RPMI8226 (cell line): ENCODE results near the gene COIL.

ENCODE experiments used
- DNase-seq: peaks from one replicate; pipeline ENCODE4 v3.0.0-alpha.2; 2015

The COIL gene

DNA sequence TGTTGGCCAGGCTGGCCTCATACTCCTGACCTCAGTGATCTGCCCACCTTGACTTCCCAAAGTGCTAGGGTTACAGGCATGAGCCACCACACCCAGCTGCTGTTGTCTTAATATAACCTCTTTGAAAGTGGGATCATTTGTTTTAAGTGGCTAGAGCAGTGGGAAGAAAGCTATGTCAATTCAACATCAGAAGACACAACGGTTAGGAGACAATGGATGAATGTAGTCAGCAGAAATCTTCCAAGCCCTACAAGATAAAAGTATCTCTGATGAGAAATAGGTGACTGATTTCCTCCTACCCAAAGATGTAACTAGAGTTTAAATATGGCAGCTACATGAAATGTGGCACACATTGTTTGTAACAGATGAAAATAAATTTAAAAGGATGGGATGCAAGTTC, 27.0 kb downstream of the COIL start:
- DNase-seq = no peak

DNA sequence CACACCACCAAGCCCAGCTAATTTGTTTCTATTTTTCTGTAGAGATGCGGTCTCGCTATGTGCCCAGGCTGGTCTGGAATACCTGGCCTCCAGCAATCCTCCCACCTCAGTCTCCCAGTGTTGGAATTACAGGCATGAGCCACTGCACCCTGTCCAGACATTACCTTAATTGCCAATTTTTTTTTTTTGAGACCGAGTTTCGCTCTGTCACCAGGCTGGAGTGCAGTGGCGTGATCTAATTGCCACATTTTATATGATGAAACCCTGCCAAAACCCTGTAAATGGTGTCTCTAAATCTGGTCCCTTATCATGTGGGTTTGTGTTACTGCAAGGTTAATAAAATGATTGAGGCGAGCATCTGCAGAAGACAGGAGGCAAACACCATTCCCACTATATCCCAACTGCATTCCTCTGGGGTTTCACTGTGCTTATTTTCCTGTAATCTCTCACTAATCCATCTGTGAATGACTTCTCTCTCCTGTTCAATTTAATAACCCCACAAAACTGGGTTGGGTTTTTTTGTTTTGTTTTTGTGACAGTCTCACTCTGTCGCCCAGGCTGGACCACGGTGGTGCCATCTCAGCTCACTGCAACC, 27.6 kb downstream of the COIL start:
- no peak for DNase-seq

- DNase-seq = no peak
Observed at GRCh38 chr17:56930739-56931337, 30.0 kb downstream of the COIL start.

DNA sequence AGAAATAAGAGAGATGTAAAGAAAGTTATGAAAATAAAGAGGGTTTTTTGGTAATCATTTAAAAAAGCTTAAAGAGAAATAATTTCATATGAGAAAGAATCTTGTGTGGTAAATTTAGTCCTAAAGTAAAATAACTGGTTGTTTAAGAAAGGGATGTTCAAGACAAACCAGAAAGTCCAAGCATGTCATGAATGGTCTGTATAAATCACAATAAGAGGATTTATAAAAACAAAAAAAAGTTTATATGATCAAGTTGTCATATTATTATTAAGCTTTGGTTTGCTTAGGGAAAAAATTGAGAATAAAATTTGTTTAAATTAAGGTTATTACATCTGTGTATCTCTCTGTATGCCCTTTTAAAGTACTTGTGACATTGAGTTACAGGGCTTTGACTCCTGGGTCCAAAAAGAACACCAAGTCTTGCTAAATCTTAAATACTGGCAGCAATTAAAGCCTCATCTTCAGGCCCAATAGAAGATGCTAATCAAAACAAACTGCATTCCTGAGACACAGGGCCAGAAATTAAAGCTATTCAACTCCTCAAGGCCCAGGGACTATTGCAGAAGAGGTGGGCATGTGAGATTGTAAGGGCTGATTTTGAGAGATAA, 31.4 kb downstream of the COIL start:
- DNase-seq = no peak

DNA sequence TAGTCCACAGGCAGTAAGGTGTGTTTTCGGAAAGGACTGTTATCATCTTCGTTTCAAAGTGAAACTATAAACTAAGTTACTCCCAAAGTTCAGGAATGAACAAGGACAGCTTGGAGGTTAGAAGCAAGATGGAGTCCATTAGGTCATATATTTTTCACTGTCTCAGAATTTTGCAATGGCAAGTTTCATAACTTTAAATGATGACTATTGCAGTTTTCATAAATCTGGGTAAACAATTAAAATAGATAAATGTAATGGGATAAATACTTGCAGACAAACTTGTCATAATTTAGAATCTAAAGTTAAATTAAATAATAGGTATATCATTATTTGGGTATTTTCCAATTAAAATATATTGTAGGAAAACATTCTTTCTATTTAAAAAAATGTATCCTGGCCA, 32.3 kb downstream of the COIL start:
- DNase-seq = no peak

GRCh38 chr17:56926704-56927103, 34.1 kb downstream of the COIL start:
- DNase-seq = no peak

DNA sequence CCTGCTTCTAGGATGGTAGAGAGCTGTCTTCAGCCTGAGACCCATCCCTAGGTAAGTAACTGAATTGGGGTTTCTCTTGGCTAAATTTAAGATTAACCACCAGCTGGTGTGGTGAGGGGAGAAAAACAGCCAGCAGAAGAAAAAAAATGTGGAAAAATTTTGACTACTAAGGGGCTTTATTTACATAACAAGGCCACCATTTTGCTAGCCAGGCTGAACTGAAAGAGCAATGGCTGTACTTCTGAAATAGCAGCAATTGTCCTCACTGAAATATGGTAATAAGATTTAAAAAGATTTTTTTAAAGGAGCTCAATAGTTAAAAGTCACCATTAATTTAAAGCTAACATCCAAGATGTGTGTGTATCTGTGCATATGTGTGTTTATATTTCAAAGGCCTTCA, 34.6 kb downstream of the COIL start:
- no peak for DNase-seq

GRCh38 chr17:56925088-56925487, 35.8 kb downstream of the COIL start:
- no peak for DNase-seq

DNA sequence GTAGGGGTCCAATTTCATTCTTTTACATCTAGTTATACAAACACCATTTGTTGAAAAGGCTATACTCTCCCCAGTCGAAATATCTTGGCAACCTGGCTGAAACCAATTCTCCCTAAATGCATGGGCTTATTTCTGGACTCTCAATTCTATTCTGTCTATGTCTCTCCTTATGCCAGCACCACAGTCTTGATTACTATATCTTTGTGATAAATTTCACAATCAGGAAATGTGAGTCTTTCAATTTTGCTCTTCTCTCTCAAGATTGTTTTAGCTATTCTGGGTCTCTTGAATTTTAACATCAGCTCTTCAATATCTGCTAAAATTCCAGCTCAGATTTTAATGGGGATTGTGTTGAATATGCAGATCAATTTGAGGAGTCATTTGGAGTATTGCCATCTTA, 41.1 kb downstream of the COIL start:
- no peak for DNase-seq

GRCh38 chr17:56918916-56919315, 41.9 kb downstream of the COIL start:
- DNase-seq = no peak

- DNase-seq = no peak
Observed at GRCh38 chr17:56917559-56918296, 43.1 kb downstream of the COIL start.

- peak; percentile 11 for DNase-seq
Observed at GRCh38 chr17:56914581-56915273, 46.1 kb downstream of the COIL start.

- DNase-seq = peak; percentile 93
Observed at GRCh38 chr17:56913867-56914580, 46.8 kb downstream of the COIL start, which contains the start of gene TRIM25. TSS of gene TRIM25 (minus strand) at chr17:56914049. CDS start at chr17:56913988, 61 bp downstream.

DNA sequence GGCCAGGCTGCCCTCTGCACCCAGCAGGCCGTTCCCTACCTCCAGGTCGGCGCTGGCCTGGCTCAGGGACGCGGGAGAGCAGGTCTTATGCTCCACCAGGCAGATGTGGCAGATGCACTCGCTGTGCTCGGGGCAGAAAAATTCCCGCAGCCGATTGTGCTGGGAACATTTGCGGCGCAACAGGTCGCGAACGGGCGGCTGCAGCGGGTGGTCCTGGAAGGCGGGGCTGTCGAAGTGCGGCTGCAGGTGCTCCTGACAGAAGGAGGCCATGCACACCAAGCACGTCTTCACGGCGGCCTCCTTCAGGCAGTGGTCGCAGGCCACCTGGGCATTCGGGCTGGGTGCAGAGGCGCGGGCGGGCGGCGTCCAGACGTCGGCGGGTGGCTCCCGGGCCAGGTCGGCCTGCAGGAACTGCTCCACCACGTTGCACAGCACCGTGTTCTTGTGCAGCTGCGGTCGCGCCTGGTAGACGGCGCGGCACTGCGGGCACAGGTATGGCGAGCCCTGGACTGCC, 47.4 kb downstream of the COIL start:
- no peak for DNase-seq

GRCh38 chr17:56913000-56913311, 47.9 kb downstream of the COIL start:
- no peak for DNase-seq

DNA sequence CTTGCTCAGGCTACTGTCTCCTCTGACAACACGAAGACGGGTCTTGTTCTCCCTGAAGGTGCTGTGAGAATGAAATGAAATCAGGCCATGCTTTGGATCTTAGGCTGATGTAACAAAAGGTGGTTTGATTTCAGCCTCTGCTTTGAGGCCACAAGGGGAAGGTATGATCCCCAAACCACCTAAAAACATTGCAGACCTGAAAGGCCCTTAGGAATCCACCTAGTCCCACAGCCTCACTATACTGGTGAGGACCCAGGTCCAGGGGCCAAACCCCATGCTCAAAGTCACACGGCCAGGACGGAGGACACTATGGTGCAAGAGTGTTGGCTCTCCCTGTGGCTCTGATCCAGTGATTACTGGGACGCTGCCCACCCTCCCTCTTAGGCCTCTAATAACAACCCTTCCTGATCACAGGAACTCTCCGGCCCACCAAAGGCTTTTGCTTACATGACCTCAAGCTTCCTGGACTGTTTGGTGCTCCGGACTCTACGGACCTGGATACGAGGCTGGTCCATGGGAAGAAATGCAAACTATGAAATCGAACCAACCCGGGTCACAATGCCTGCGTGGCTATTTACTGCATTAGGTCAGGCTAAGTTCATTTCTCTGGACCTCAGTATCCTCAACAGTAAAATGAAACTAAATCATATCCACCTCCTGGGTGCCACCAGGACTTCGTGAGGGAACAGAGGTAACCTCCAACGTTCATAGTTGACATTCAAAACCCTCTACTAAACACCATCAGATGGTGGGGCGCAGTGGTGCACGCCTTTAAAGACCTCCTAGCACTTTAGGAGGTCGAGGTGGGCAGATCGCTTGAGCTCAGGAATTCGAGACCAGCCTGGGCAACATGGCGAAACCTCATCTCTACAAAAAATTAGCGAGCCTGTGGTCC, 48.5 kb downstream of the COIL start:
- DNase-seq = peak; percentile 20

DNA sequence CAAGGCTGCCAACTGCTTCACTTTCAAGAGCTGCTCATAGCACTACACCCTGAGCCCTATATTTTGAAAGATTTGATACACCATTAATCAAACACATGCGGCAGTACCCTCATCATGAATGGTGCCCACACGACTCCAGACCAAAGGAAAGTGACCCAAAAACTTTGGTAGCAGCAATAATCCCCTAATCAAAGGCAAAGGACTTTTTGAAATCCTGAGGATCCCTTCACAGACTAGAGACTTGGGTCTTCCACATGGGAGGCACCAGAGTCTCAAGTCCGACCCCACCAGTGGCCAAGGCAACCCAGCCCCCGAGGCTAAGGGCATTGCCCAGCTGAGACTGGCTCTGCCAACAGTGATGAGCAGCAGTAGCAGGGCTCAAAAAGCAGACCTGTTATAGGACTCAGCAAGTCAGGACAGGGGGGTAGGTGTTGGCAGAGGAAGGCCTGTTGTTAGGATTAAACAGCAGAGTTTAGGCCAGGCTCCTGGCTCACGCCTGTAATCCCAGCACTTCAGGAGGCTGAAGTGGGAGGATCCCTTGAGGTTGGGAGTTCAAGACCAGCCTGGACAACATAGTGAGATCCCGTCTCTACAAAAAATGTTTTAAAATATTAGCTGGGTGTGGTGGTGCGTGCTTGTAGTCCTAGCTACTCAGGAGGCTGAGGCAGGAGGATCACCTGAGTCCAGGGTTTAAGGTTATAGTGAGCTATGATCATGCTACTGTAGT, 50.2 kb downstream of the COIL start:
- DNase-seq = no peak

DNA sequence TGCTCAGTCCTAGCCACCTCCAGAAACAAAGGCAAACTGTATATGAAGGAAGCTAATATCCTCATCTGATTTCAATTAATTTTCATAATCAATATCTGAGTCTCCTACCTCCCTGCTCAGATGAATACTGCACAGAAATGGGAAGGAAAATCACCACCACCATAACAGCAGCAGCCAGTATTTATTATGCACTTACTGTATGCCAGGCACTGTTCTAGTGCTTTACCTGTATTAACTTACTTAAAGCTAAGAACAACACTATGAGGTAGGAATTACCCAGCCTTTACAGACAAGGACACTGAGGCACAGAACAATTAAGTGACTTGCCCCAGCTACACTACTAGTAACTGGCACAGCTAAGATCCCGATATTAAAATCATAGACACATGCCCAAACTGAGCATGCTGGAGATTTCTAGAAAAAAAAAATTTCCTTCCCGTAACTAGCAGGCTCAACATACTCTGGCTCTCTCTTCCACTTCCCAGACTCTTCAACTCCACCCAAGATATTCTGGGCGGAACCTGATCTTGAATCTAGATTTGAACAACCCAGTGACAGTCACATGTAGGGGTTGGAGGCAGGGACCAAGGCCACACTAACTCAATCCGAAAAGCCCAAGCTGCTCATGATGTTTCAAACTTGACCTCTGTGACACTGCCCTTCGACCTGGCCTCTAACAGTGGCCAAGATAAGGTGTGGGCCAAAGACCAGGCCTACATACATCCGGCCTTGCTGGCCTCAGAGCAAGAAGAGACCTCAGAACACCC, 50.9 kb downstream of the COIL start:
- DNase-seq = no peak

GRCh38 chr17:56908001-56908542, 52.8 kb downstream of the COIL start:
- DNase-seq = peak; percentile 83

- DNase-seq = no peak
Observed at GRCh38 chr17:56903560-56903959, 57.3 kb downstream of the COIL start.
